Measurements from ENCODE around the gene SMAP1.

Gene SMAP1

DNA sequence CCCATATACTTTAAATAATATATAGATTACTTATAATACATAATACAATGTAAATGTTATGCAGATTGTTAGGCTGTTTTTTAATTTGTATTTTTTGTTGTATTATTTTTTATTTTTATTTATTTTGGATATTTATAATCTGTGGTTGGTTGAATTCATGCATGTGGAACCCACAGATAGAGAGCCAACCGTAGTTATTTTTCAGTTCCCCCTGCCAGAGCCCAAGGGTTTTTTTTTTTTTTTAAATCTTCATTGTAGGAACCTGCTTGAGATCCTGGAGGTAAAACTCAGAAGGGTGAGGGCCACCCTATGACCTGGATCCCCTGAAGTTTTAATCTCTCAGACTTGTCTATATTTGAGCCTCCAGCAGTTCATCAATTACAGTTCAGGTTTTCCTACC is 156.0 kb downstream of the SMAP1 start:
- TF ChIP-seq, protein P1, sequence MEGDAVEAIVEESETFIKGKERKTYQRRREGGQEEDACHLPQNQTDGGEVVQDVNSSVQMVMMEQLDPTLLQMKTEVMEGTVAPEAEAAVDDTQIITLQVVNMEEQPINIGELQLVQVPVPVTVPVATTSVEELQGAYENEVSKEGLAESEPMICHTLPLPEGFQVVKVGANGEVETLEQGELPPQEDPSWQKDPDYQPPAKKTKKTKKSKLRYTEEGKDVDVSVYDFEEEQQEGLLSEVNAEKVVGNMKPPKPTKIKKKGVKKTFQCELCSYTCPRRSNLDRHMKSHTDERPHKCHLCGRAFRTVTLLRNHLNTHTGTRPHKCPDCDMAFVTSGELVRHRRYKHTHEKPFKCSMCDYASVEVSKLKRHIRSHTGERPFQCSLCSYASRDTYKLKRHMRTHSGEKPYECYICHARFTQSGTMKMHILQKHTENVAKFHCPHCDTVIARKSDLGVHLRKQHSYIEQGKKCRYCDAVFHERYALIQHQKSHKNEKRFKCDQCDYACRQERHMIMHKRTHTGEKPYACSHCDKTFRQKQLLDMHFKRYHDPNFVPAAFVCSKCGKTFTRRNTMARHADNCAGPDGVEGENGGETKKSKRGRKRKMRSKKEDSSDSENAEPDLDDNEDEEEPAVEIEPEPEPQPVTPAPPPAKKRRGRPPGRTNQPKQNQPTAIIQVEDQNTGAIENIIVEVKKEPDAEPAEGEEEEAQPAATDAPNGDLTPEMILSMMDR (IDR thresholded peaks at IDR 0.05; ENCODE audit: low read depth, low read length), result no peak
- no peak overlapping the region for H3K4me3 ChIP-seq (ENCODE audit: low read depth, low read length)
- DNase-seq (ENCODE audit: low read depth, low spot score), result no peak
- in situ Hi-C loops (cut with HindIII; ENCODE audit: low sequenced_read_pairs), result no loop called here

DNA sequence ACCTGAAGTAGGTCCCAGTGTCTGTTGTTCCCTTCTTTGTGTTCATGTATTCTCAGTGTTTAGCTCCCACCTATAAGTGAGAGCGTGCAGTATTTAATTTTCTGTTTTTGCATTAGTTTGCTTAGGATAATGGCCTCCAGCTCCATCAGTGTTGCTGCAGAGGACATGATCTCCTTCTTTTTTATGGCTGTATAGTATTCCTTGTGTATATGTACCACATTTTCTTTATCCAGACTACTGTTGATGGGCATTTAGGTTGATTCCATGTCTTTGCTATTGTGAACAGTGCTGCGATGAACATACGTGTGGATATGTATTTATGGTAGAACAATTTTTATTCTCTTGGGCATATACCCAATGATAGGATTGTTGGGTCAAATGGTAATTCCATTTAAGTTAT is 163.7 kb downstream of the SMAP1 start:
- in situ Hi-C loops (cut with HindIII; ENCODE audit: low sequenced_read_pairs), result no loop called here
- H3K4me3 ChIP-seq (ENCODE audit: low read depth, low read length), result no peak overlapping the region
- TF ChIP-seq, protein P1 (IDR thresholded peaks at IDR 0.05; ENCODE audit: low read depth, low read length), result no peak
- DNase-seq (ENCODE audit: low read depth, low spot score), result no peak

DNA sequence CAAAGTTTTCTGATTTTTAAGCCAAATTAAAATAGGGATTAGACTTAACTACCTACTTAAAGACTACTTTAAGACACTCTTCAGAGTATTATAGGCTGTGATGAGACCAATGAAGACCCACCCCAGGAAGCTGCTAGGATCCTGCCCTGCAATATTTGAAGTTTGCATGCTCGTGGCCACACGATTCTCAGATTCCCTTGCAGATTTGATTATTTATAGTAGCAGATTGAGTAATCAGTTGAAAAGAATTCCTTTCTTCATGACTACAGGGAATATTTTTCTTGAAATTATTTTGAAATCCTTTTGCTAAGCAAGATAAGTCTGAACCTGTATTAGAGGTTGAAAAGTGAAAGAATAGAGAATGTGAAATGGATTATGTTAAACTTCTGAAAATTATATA is 166.8 kb downstream of the SMAP1 start:
- TF ChIP-seq, protein P1 (IDR thresholded peaks at IDR 0.05; ENCODE audit: low read depth, low read length), result no peak
- DNase-seq (ENCODE audit: low read depth, low spot score), result peak; percentile 45
- no peak overlapping the region for H3K4me3 ChIP-seq (ENCODE audit: low read depth, low read length)
- in situ Hi-C loops (cut with HindIII; ENCODE audit: low sequenced_read_pairs), result no loop called here

DNA sequence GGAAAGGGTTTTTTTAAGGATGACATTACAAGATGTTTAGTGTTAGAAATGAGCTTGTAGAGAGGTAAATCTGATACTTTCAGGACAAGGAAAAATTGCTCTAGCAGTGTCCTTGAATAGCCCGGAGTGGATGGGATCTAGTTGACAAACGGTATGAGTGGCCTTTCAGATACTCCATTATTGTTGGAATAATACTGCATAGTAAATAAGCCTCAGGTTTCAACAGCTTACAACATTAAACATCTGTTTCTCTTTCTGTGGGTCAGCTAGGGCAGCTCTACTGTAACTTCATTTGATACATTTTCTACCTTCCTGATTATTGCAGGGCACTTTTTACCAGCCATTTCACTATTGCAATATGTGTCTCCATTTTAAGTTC is 171.2 kb downstream of the SMAP1 start:
- in situ Hi-C loops (cut with HindIII; ENCODE audit: low sequenced_read_pairs), result no loop called here
- DNase-seq (ENCODE audit: low read depth, low spot score), result no peak
- TF ChIP-seq, protein P1 (IDR thresholded peaks at IDR 0.05; ENCODE audit: low read depth, low read length), result no peak
- no peak overlapping the region for H3K4me3 ChIP-seq (ENCODE audit: low read depth, low read length)

DNA sequence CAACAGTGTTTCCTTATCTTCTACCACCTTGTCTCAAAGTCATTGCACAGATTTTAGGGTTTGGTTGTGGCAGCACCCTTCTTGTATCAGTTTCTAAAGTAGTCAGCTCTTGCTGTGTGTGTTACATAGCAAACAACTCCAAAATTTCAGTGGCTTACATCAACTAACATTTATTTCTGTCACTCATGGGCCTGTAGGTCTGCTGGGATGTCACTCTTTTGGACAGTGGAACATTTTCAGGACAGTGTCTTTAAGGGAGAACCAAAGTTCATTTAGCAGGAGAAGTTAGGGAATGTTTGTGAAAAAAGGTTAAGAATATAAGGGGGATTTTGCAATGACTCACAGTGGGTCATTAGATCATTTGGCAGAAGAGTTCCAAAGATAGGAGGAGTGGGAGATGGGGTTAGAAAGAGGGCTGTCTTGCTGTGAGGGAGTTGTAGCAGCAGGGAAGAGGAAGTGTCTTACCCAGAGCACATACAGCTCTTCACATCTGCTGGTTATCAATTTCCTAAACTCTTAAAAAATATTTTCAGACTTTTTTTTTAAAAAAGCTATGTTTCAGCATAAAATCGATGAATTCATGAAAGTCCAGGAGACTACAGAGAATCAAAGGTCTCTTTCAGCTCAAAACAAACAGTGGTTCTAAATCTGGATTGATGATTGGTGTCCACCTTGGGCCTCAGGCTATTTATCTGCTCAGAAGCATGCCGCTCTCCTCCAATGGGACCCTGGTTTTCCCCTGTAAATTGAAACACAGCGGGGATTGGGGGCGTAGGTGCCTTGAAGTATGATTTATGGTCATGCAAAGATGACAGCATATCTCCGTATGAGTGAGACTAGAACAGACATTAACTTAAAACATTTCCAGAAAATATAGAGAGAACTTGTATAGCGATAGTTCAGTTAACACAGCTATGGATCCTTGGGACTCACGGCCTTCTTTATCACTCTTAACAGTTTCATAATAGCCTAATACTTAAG is 171.9 kb downstream of the SMAP1 start:
- H3K4me3 ChIP-seq (ENCODE audit: low read depth, low read length), result no peak overlapping the region
- DNase-seq (ENCODE audit: low read depth, low spot score), result no peak
- in situ Hi-C loops (cut with HindIII; ENCODE audit: low sequenced_read_pairs), result no loop called here
- TF ChIP-seq, protein P1 (IDR thresholded peaks at IDR 0.05; ENCODE audit: low read depth, low read length), result no peak

DNA sequence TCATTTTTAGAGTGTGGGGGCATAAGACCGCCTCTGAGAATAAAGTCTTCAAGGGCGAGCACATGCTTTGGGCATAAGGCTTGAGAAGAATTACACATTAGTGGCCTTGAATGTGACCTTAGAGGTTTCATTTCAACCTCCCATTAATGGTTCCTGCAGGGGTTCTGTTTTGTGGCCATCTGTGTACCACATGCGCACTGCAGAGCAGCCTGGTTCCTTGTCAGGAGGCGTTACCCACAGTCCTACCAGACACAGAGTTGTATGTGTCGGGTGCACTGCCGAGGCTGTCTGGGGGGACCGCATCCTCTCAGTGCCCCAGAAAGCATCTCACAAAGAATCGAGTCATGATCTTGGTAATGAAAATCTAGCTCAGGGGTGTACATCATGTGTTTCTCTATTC is 173.4 kb downstream of the SMAP1 start:
- TF ChIP-seq, protein P1 (IDR thresholded peaks at IDR 0.05; ENCODE audit: low read depth, low read length), result no peak
- in situ Hi-C loops (cut with HindIII; ENCODE audit: low sequenced_read_pairs), result no loop called here
- no peak for DNase-seq (ENCODE audit: low read depth, low spot score)
- H3K4me3 ChIP-seq (ENCODE audit: low read depth, low read length), result no peak overlapping the region
